GM18499 (cell line): ENCODE results near the gene MAP7D2.
"Not testable (repeated sequence)": the region's sequence is repeated elsewhere in the genome, so short reads cannot be mapped to it uniquely, and the experiment has no call there.

Source experiments
- ATAC-seq: cut with Tn5 transposase; IDR thresholded peaks from one replicate; pipeline ENCODE4 v1.9.1; 2021; ENCODE audit warnings: moderate number of reproducible peaks; ENCODE audit not compliant: insufficient read depth, unreplicated experiment

MAP7D2 gene

GRCh38 chrX:20116577-20117240 lies at the start of gene MAP7D2:
Gene MAP7D2 (minus strand): TSS chrX:20116907. CDS start chrX:20116879, 28 bp downstream.
- ATAC-seq, result no peak

GRCh38 chrX:20162516-20162915 lies 45.8 kb upstream of the MAP7D2 start:
- not testable (repeated sequence) for ATAC-seq

GRCh38 chrX:20159797-20160385 lies 43.2 kb upstream of the MAP7D2 start:
- ATAC-seq, result no peak

DNA sequence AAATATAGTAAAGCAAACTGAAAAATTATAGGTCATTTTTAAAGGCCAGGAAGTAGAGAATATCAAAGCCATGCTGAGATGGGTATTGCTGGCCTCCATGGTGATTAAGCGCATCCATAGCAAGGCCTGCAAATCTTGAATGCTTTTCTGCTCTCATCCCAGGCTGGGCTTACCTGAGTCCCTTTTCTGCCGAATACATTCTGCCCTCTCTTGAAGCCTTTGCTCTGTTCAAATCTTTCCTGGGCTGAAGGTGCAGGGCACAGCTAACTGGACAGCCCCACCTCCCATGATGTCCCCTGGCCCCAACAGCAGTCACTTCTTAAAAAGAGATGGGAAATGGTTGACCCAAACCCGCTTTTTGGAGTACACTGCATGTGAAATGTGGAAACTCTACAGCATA lies 35.0 kb upstream of the MAP7D2 start:
- no peak for ATAC-seq

- ATAC-seq, result no peak
Measured at GRCh38 chrX:20149326-20149725, 32.6 kb upstream of the MAP7D2 start.

DNA sequence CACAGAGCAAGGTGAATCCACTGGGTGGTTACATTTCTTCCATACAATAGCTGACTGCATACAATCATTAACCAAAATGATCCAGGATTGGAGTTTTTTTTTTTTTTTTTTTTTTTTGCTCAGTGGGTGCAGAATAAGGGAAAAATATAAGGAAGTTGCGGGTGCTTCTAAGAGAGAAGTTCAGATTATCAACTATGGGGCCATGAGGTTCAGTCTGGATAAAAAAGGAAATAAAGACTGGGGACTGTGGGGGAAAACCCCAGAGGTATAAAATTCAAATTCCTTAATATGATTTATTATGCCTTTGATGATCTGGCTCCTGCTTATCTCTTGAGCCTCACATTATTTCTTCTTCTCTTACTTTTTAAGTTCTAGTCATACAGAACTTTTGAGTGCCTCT lies 30.9 kb upstream of the MAP7D2 start:
- no peak for ATAC-seq

DNA sequence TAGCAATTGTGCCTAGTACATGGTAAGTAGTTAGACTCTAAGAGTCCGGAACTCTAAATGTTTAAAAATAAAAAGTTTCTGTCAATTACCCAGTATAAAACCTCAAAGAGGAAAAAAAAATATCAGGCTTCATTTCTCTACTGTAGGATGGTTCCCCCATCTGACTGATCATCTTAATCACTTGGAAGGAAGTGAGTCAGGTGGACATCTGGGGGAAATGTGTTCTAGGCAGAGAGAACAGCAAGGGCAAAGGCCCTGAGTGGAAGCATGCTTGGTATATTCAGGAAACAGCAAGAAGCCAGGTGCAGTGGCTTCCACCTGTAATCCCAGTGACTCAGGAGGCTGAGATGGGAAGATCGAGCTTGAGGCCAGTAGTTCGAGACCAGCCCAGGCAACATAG lies 27.8 kb upstream of the MAP7D2 start:
- ATAC-seq, result no peak

DNA sequence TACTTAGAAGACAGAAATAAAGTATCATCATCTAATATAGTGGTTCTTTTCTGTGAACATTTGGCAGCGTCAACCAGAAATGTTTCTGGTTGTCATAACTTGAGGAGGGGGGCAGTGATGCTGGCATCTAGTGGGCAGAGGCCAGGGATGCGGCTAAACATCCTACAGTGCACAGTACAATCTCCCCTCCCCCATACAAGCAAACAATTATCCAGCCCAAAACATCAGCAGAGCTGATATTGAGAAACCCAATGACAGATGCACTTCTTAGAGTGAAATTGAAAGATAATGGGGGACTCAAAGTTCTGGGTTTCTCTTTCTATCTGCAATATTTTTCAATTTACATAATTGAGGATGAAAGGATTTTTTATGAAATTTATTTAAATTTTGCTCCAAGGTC lies 26.9 kb upstream of the MAP7D2 start:
- ATAC-seq, result no peak

GRCh38 chrX:20143111-20143510 lies 26.4 kb upstream of the MAP7D2 start:
- ATAC-seq, result no peak

DNA sequence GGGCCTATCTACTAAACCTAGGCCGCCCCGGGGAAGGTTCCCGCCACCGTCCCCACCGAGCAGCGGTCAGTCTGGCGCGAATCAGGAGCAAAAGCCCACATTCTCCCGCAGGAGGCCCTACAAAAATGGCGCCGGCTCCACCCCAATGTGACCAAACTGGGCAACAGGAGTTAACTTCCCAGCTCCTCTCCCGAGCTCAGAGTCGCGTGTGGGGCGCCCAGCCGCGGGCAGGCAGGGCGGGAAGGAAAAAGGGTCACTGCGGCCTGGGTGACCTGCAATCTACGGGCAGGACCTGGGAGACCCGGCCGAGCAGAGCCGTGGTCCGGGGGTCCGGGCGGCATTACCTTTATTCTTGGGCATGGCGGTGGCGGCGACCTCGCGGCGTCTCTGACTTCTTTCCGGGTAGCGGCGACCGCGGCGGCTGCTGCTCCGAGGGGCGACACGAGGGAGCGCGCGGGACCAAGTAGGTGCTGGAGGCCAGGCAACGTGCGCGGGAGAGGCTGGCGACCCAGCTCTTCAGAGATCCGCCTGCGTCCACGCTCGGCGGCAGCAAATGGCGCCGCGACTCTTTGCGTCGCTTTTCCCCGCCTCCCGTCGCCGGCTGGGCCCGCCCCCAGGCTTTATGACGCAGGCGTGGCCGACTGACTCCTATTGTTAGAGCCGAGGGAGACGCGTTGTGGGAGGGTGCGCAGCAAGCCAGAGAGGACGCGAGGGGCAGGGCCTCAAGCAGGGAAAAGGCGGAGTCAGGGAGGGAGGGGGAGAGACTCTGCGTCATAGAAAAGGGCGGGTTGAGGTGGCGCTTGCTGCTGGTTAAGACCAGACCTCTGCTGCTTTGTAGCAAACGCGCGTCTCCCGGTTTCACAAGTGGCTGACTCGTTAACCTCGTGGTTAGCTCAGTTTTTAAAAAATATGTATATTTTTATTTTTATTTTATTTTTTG lies 24.8 kb upstream of the MAP7D2 start, which contains the start of gene EIF1AX:
EIF1AX (minus strand) TSS at position 558 of the 940 bp plus-strand sequence; CDS start at position 360, 198 bp downstream.
- peak; percentile 98 for ATAC-seq

DNA sequence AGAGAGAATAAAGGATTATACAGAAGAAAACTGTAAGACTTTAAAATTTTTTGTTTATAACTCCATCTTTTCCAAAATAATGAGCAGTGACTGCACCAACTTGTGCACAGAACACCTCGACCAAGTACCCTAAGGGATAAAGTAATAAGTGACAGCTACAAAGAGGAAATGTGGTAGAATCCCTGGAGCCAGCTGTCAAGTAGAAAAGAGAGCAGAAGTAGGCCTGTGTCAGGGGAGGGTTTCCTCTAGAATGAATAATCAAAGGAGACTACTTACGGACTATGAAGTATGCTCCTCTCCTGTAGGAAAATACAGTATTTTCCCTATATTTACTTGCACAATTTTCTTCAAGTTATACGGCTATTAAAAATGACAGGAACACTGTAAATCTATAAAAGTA lies 23.7 kb upstream of the MAP7D2 start:
- no peak for ATAC-seq

- ATAC-seq, result no peak
Measured at GRCh38 chrX:20139966-20140365, 23.3 kb upstream of the MAP7D2 start.

- no peak for ATAC-seq
Measured at GRCh38 chrX:20135944-20136343, 19.2 kb upstream of the MAP7D2 start.

DNA sequence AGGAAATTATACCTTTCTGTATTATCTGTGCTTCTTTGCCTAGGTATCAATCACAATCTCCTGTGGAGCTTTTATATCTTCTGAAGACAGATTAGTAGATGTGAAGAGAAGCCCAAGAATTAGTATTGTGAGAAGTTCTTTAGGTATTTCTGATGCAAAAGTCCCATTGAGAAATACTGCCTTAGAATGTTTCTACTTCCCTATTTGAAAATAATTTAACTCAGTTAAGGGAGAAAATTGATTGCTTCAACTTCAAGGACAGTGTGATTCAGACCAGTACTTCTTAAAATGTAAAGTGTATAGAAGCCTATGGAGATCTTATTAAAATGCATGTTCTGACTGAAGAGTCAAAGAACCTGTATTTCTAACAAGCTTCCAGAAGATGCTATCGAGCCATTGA lies 16.0 kb upstream of the MAP7D2 start:
- no peak for ATAC-seq

DNA sequence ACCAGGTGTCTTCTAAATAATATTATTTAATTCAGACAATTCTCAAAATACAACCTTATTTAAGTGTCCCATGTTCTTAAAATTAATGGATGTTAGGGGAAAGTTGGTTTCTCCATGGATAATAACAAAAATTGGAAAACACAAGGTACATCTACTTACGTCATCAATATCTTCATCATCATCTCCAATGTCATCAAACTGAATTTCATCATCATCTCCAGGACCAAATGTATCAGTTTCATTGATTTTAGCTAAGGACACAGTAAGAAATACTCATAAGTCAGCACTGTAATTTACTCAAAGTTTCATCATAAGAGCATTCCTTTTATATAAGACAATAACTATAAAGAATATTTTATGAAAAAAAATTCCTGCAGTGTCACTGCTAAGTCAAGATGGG lies 13.7 kb upstream of the MAP7D2 start:
- ATAC-seq, result no peak

GRCh38 chrX:20129547-20129946 lies 12.8 kb upstream of the MAP7D2 start:
- no peak for ATAC-seq

GRCh38 chrX:20128670-20129069 lies 12.0 kb upstream of the MAP7D2 start:
- ATAC-seq, result no peak

- not testable (repeated sequence) for ATAC-seq
Measured at GRCh38 chrX:20127440-20127839, 10.7 kb upstream of the MAP7D2 start.

GRCh38 chrX:20126833-20127232 lies 10.1 kb upstream of the MAP7D2 start:
- ATAC-seq, result not testable (repeated sequence)

DNA sequence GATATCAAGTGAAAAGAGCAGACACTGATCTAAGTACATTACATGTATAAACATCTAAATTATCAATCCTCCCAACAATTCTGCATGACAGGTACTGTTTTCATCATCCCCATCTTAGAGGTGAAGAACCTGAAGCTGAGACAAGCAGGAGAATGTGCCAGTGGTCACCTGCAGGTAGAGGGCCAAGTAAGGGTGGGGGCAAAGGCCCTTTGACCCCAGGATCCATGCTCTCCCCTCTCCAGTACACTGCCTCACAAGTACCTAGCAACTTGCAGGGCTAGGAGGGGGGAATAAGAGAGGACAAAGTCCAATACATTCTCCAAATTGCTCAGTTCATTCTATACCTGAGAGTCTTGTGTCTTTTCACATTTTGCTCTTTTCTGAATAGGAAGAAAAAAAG lies 8.3 kb upstream of the MAP7D2 start:
- ATAC-seq, result no peak
